Endothelial cell (in vitro differentiated cells): ENCODE measurements around the gene SRCAP. TPM values are rescaled to one million over a fixed set of nuclear protein-coding genes. Genes with fewer than 3 reads are reported as not detected.
A peak's percentile ranks its signal among the peaks of the same experiment; 100 is the strongest.

Source experiments
- DNase-seq: peaks from one replicate; pipeline ENCODE4 v3.0.0; 2021; ENCODE audit warnings: low spot score
- H3K27ac Mint-ChIP-seq: one replicate; pipeline ENCODE4 v1.8.0; 2021; ENCODE audit warnings: mixed read lengths, inconsistent platforms; ENCODE audit not compliant: unreplicated experiment
- H3K27me3 Mint-ChIP-seq: one replicate; pipeline ENCODE4 v1.8.0; 2021; ENCODE audit warnings: mild to moderate bottlenecking, moderate library complexity, mixed read lengths, inconsistent platforms; ENCODE audit not compliant: unreplicated experiment
- H3K36me3 Mint-ChIP-seq: one replicate; pipeline ENCODE4 v1.8.0; 2021; ENCODE audit warnings: mild to moderate bottlenecking, low read depth, mixed read lengths, inconsistent platforms; ENCODE audit not compliant: unreplicated experiment
- H3K4me1 Mint-ChIP-seq: one replicate; pipeline ENCODE4 v1.8.0; 2021; ENCODE audit warnings: mild to moderate bottlenecking, mixed read lengths, inconsistent platforms; ENCODE audit not compliant: unreplicated experiment
- H3K4me3 Mint-ChIP-seq: one replicate; pipeline ENCODE4 v1.8.0; 2021; ENCODE audit warnings: mild to moderate bottlenecking, mixed read lengths, inconsistent platforms; ENCODE audit not compliant: unreplicated experiment
- H3K9me3 Mint-ChIP-seq: one replicate; pipeline ENCODE4 v1.8.0; 2021; ENCODE audit warnings: mixed read lengths, inconsistent platforms; ENCODE audit not compliant: unreplicated experiment
- CTCF ChIP-seq: fragments of 200-600 bp; sonication (generic); IDR thresholded peaks from one replicate; pipeline ENCODE4 v1.5.0; 2021; ENCODE audit warnings: antibody characterized with exemption; ENCODE audit not compliant: unreplicated experiment
- total RNA-seq: library from RNA; stranded (reverse); fragmentation: NEBNext Ultra II Directional; extraction: Animal tissue kit (Norgen Biotek cat#: 25700); gene quantifications from one replicate; pipeline ENCODE4 v1.2.1, GENCODE V29; 2021; ENCODE audit not compliant: unreplicated experiment

Gene SRCAP
- total RNA-seq, 1 donor from 2014 or later, result 62.2 TPM

- DNase-seq, result no peak
- TF ChIP-seq CTCF, result no peak
- H3K36me3 Mint-ChIP-seq, result peaks cover 64% of the 10 kb centered on the region
- no peaks in the 10 kb centered on the region for H3K9me3 Mint-ChIP-seq
- peaks cover 3% of the 10 kb centered on the region for H3K4me1 Mint-ChIP-seq
- no peak overlapping the region for H3K27ac Mint-ChIP-seq
- H3K27me3 Mint-ChIP-seq, result peaks cover 7% of the 10 kb centered on the region
- peak overlapping the region; percentile 24 for H3K4me3 Mint-ChIP-seq
Measured at GRCh38 chr16:30721606-30722005, 22.6 kb downstream of the SRCAP start.

- H3K4me1 Mint-ChIP-seq, result peaks cover 6% of the 10 kb centered on the region
- no peak for DNase-seq
- peaks cover 59% of the 10 kb centered on the region for H3K36me3 Mint-ChIP-seq
- H3K9me3 Mint-ChIP-seq, result no peaks in the 10 kb centered on the region
- no peak overlapping the region for H3K27ac Mint-ChIP-seq
- peaks cover 7% of the 10 kb centered on the region for H3K27me3 Mint-ChIP-seq
- TF ChIP-seq CTCF, result no peak
- H3K4me3 Mint-ChIP-seq, result no peak overlapping the region
Measured at GRCh38 chr16:30722443-30722842, 23.5 kb downstream of the SRCAP start.

- H3K4me3 Mint-ChIP-seq, result no peak overlapping the region
- H3K36me3 Mint-ChIP-seq, result peaks cover 61% of the 10 kb centered on the region
- peaks cover 7% of the 10 kb centered on the region for H3K27me3 Mint-ChIP-seq
Measured at GRCh38 chr16:30722916-30723315, 23.9 kb downstream of the SRCAP start.

GRCh38 chr16:30723725-30724355 is 24.9 kb downstream of the SRCAP start:
- H3K27ac Mint-ChIP-seq, result peak overlapping the region; percentile 22
- H3K36me3 Mint-ChIP-seq, result peaks cover 67% of the 10 kb centered on the region
- peaks cover 7% of the 10 kb centered on the region for H3K27me3 Mint-ChIP-seq
- H3K4me1 Mint-ChIP-seq, result peaks cover 6% of the 10 kb centered on the region
- TF ChIP-seq CTCF, result no peak
- H3K4me3 Mint-ChIP-seq, result peak overlapping the region; percentile 75
- no peak for DNase-seq
- no peaks in the 10 kb centered on the region for H3K9me3 Mint-ChIP-seq

More at GRCh38 chr16:30722916-30723315, 23.9 kb downstream of the SRCAP start:
- Mint-ChIP-seq H3K9me3 (no peaks in the 10 kb centered on the region), H3K4me1 (peaks cover 6% of the 10 kb centered on the region), H3K27ac (no peak overlapping the region)
- DNase-seq, result no peak
- TF ChIP-seq CTCF, result no peak

- Mint-ChIP-seq H3K4me1 (peaks cover 6% of the 10 kb centered on the region), H3K27me3 (peaks cover 7% of the 10 kb centered on the region)
- no peak for TF ChIP-seq CTCF
Measured at GRCh38 chr16:30724641-30725417, 25.9 kb downstream of the SRCAP start.

More at GRCh38 chr16:30724641-30725417, 25.9 kb downstream of the SRCAP start:
- no peak for DNase-seq
- Mint-ChIP-seq H3K27ac (no peak overlapping the region), H3K9me3 (no peaks in the 10 kb centered on the region), H3K4me3 (no peak overlapping the region), H3K36me3 (peaks cover 69% of the 10 kb centered on the region)
